DND-41 (cell line): Measurements from ENCODE around the gene MOB4.

ENCODE experiments used
- ATAC-seq: fragments of 200-7000 bp; cut with Tn5 transposase; 3 replicates; pipeline ENCODE4 v1.9.1; 2021; ENCODE audit warnings: low read depth; ENCODE audit not compliant: insufficient read depth
- DNase-seq: peaks from one replicate; pipeline ENCODE4 v3.0.0-alpha.2; 2020
- H2AFZ ChIP-seq: 2 replicates; pipeline ENCODE4 v1.6.0; 2012; ENCODE audit warnings: low read depth, low read length
- H3K27ac ChIP-seq: 2 replicates; pipeline ENCODE4 v1.5.1; 2012; ENCODE audit warnings: low read length, inconsistent platforms
- H3K27me3 ChIP-seq: fragments of 200-600 bp; sonication (generic); 2 replicates; pipeline ENCODE4 v1.6.0; 2012; ENCODE audit warnings: low read length, mild to moderate bottlenecking, inconsistent platforms; ENCODE audit not compliant: insufficient read depth, poor library complexity
- H3K36me3 ChIP-seq: 2 replicates; pipeline ENCODE4 v1.5.1; 2012; ENCODE audit warnings: low read length, inconsistent platforms; ENCODE audit not compliant: insufficient read depth
- H3K4me1 ChIP-seq: 2 replicates; pipeline ENCODE4 v1.5.1; 2012; ENCODE audit warnings: mild to moderate bottlenecking, low read length; ENCODE audit not compliant: insufficient read depth
- H3K4me2 ChIP-seq: 2 replicates; pipeline ENCODE4 v1.6.0; 2012; ENCODE audit warnings: mild to moderate bottlenecking, moderate library complexity, low read length, inconsistent platforms; ENCODE audit not compliant: insufficient read depth
- H3K4me3 ChIP-seq, 2 experiments: fragments of 200-600 bp in 1 of 2; shearing (Covaris generic) in 1 of 2; 2 replicates each; pipeline ENCODE4 v1.5.1; 2012 to 2016; ENCODE audit warnings: inconsistent platforms in 2 of 2, low read length in 2 of 2, mild to moderate bottlenecking in 2 of 2, low read depth in 1 of 2, moderate library complexity in 1 of 2
- H3K79me2 ChIP-seq: 2 replicates; pipeline ENCODE4 v1.6.0; 2012; ENCODE audit warnings: low read length, inconsistent platforms; ENCODE audit not compliant: insufficient read depth
- H3K9ac ChIP-seq: 2 replicates; pipeline ENCODE4 v1.6.0; 2012; ENCODE audit warnings: low read depth, mild to moderate bottlenecking, inconsistent platforms, low read length, moderate library complexity
- H3K9me3 ChIP-seq: 2 replicates; pipeline ENCODE4 v1.5.1; 2012; ENCODE audit warnings: low read length, moderate library complexity, mild to moderate bottlenecking, inconsistent platforms; ENCODE audit not compliant: insufficient read depth, severe bottlenecking
- H4K20me1 ChIP-seq: 2 replicates; pipeline ENCODE4 v1.6.0; 2012; ENCODE audit warnings: low read length; ENCODE audit not compliant: insufficient read depth
- CTCF ChIP-seq: IDR thresholded peaks from 2 replicates; pipeline ENCODE4 v1.5.1; 2012; ENCODE audit warnings: borderline replicate concordance, low read length, moderate library complexity, mild to moderate bottlenecking; ENCODE audit not compliant: poor library complexity, severe bottlenecking; ENCODE audit errors: extremely low read depth
- EZH2 ChIP-seq: IDR thresholded peaks from 3 replicates; pipeline ENCODE4 v1.6.1; 2012; ENCODE audit warnings: borderline replicate concordance, low read depth, mild to moderate bottlenecking, moderate library complexity, low read length, inconsistent platforms; ENCODE audit not compliant: severe bottlenecking

Gene MOB4

DNA sequence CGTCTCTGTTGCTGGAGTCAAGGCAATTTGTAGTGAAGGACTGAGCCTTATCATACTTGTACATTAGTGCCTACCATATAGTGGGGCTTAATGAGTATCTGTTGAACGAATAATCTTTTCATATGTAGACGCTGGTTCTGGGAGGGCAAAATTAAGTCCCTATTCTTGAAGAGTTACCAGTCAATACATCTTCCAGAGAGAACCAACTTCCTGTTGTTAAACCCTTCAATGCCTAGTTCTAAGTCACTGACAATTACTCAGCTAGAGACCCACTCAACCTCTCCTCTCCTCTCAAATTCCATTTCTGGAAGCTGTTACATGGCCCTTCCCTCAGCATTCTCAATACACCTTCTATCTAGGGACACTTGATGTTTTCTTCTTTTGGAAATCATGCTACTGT lies 1.1 kb upstream of the MOB4 start:
- ATAC-seq, result no peak
- DNase-seq, result no peak
- Histone ChIP-seq H3K27ac (peak overlapping the region; percentile 89), H2AFZ (peak overlapping the region; percentile 89), H3K4me1 (peaks cover 37% of the 10 kb centered on the region), H3K4me3 (peak overlapping the region; percentile 65 to 70), H3K36me3 (no peaks in the 10 kb centered on the region), H4K20me1 (no peaks in the 10 kb centered on the region; the same call in 1 of the 2 replicates), H3K4me2 (peak overlapping the region; percentile 68), H3K9ac (peak overlapping the region; percentile 80), H3K79me2 (peaks cover 48% of the 10 kb centered on the region), H3K27me3 (no peaks in the 10 kb centered on the region), H3K9me3 (no peaks in the 10 kb centered on the region)
- TF ChIP-seq CTCF, result no peak
- TF ChIP-seq EZH2, result no peak

DNA sequence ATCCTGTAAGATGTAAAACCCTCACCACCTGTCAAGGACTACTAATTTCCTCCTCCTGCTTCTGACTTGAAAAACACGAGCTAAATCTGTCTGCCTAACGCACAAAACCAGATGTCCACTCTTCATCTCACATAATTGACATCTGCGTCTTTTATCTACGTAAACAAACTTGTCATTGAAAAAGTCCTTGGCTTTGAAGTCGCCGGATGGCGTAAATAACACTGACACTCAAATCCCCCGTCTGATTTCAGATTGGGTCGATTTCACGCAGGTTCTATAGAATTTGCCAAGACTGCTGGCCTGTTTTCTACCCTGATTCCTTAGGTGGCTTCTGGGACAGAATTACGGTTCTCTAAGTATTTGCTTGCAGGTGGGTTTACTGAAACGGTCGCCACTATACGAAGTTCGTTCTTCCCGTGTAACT lies 539 bp upstream of the MOB4 start:
- peak overlapping the region; percentile 89 for H2AFZ ChIP-seq

GRCh38 chr2:197516393-197516761 lies 511 bp downstream of the MOB4 start:
- Histone ChIP-seq H3K4me1 (peaks cover 37% of the 10 kb centered on the region), H3K27me3 (no peaks in the 10 kb centered on the region), H4K20me1 (no peaks in the 10 kb centered on the region; the same call in 1 of the 2 replicates), H3K27ac (peak overlapping the region; percentile 89), H3K36me3 (peaks cover 7% of the 10 kb centered on the region; the same call in 1 of the 2 replicates), H3K4me3 (peak overlapping the region; percentile 65 to 70), H2AFZ (peak overlapping the region; percentile 89), H3K4me2 (peak overlapping the region; percentile 68), H3K9ac (peak overlapping the region; percentile 80), H3K9me3 (no peaks in the 10 kb centered on the region), H3K79me2 (peaks cover 65% of the 10 kb centered on the region)
- DNase-seq, result no peak
- ATAC-seq, result peak; percentile 39; the same call in 2 of the 3 replicates
- TF ChIP-seq CTCF (no peak), EZH2 (no peak)

More for the DNA sequence above, 539 bp upstream of the MOB4 start:
- peaks cover 4% of the 10 kb centered on the region; the same call in 1 of the 2 replicates for H3K36me3 ChIP-seq
- H3K4me1 ChIP-seq, result peaks cover 37% of the 10 kb centered on the region
- no peaks in the 10 kb centered on the region; the same call in 1 of the 2 replicates for H4K20me1 ChIP-seq
- no peaks in the 10 kb centered on the region for H3K27me3 ChIP-seq
- ATAC-seq (no peak; the same call in 2 of the 3 replicates), DNase-seq (no peak)
- peak overlapping the region; percentile 80 for H3K9ac ChIP-seq
- H3K4me3 ChIP-seq, result peak overlapping the region; percentile 65 to 70
- peak overlapping the region; percentile 68 for H3K4me2 ChIP-seq
- H3K79me2 ChIP-seq, result peaks cover 54% of the 10 kb centered on the region
- TF ChIP-seq EZH2 (no peak), CTCF (no peak)
- no peaks in the 10 kb centered on the region for H3K9me3 ChIP-seq
- H3K27ac ChIP-seq, result peak overlapping the region; percentile 89
